ENCODE data around the gene ZBTB40. TPM values are rescaled to one million over a fixed set of nuclear protein-coding genes. Genes with fewer than 3 reads are reported as not detected.

Gene ZBTB40
- total and polyA plus RNA-seq, 9 donors = 8.3 to 26.0 (median 19.1) TPM

GRCh38 chr1:22450351-22451021 lies 1.2 kb upstream of the ZBTB40 start:
- Histone ChIP-seq H3K27ac (peak overlapping the region in 1 of 2 donors; percentile 93), H3K27me3 (no peaks in the 10 kb centered on the region)

GRCh38 chr1:22452481-22452957 lies 868 bp downstream of the ZBTB40 start:
- no peaks in the 10 kb centered on the region for H3K27me3 ChIP-seq
- H3K4me3 ChIP-seq = peak overlapping the region; percentile 86
- TF ChIP-seq EP300 (IDR thresholded peaks at IDR 0.05) (no peak), POLR2A (IDR thresholded peaks at IDR 0.05) (no peak), CTCF (IDR thresholded peaks at IDR 0.05) (no peak)
- H3K4me1 ChIP-seq (ENCODE audit: insufficient read depth) = peaks cover 8% of the 10 kb centered on the region
- intact Hi-C loops (cut with DNase I) = no loop called here
- peak overlapping the region; percentile 87 to 93 for H3K27ac ChIP-seq
- WGBS, 3 donors = 0 to 4% (median 1%) methylated on average over 12 of the region's 12 CpGs
- peak in 3 of 5 donors; percentile 43 to 53 (median 44) for DNase-seq
- no peaks in the 10 kb centered on the region for H3K9me3 ChIP-seq
- no peaks in the 10 kb centered on the region for H3K36me3 ChIP-seq

More at GRCh38 chr1:22450351-22451021, 1.2 kb upstream of the ZBTB40 start:
- Histone ChIP-seq H3K4me3 (no peak overlapping the region), H3K36me3 (no peaks in the 10 kb centered on the region), H3K4me1 (ENCODE audit: insufficient read depth) (peaks cover 5% of the 10 kb centered on the region), H3K9me3 (no peaks in the 10 kb centered on the region)
- 79 to 84% (median 84%) methylated on average over 12 of the region's 12 CpGs for WGBS, 3 donors
- no peak for DNase-seq
- TF ChIP-seq CTCF (IDR thresholded peaks at IDR 0.05) (no peak), EP300 (IDR thresholded peaks at IDR 0.05) (no peak), POLR2A (IDR thresholded peaks at IDR 0.05) (no peak)
- intact Hi-C loops (cut with DNase I) = no loop called here

- H3K4me1 ChIP-seq (ENCODE audit: insufficient read depth) = peaks cover 8% of the 10 kb centered on the region
- H3K4me3 ChIP-seq = no peak overlapping the region
- intact Hi-C loops (cut with DNase I) = no loop called here
- no peaks in the 10 kb centered on the region for H3K27me3 ChIP-seq
- WGBS, 3 donors = 76 to 83% (median 76%) methylated on average over 2 of the region's 2 CpGs
- H3K36me3 ChIP-seq = no peaks in the 10 kb centered on the region
- no peak for DNase-seq
- no peak for TF ChIP-seq POLR2A (IDR thresholded peaks at IDR 0.05)
- TF ChIP-seq CTCF (IDR thresholded peaks at IDR 0.05) = no peak
- no peak for TF ChIP-seq EP300 (IDR thresholded peaks at IDR 0.05)
- no peak overlapping the region for H3K27ac ChIP-seq
- H3K9me3 ChIP-seq = no peaks in the 10 kb centered on the region
Observed at GRCh38 chr1:22453181-22453580, 1.5 kb downstream of the ZBTB40 start.

- no peaks in the 10 kb centered on the region for H3K27me3 ChIP-seq
- no peak for DNase-seq
- peak overlapping the region in 1 of 2 donors; percentile 22 for H3K27ac ChIP-seq
- WGBS, 3 donors = 20 to 31% (median 21%) methylated on average over 4 of the region's 4 CpGs
- intact Hi-C loops (cut with DNase I) = no loop called here
- TF ChIP-seq POLR2A (IDR thresholded peaks at IDR 0.05) = no peak
- TF ChIP-seq EP300 (IDR thresholded peaks at IDR 0.05) = no peak
- no peaks in the 10 kb centered on the region for H3K9me3 ChIP-seq
- no peaks in the 10 kb centered on the region for H3K36me3 ChIP-seq
- H3K4me1 ChIP-seq (ENCODE audit: insufficient read depth) = peaks cover 9% of the 10 kb centered on the region
- H3K4me3 ChIP-seq = no peak overlapping the region
Observed at GRCh38 chr1:22454476-22455056, 2.9 kb downstream of the ZBTB40 start.

- H3K27ac ChIP-seq = no peak overlapping the region
- DNase-seq = peak in 3 of 5 donors; percentile 44 to 53 (median 51)
- H3K4me1 ChIP-seq (ENCODE audit: insufficient read depth) = peaks cover 9% of the 10 kb centered on the region
- H3K9me3 ChIP-seq = no peaks in the 10 kb centered on the region
- H3K4me3 ChIP-seq = no peak overlapping the region
- H3K27me3 ChIP-seq = no peaks in the 10 kb centered on the region
- H3K36me3 ChIP-seq = no peaks in the 10 kb centered on the region
- 0 to 6% (median 5%) methylated on average over 3 of the region's 3 CpGs for WGBS, 3 donors
- TF ChIP-seq POLR2A (IDR thresholded peaks at IDR 0.05) (no peak), EP300 (IDR thresholded peaks at IDR 0.05) (no peak), CTCF (IDR thresholded peaks at IDR 0.05) (no peak)
- intact Hi-C loops (cut with DNase I) = no loop called here
Observed at GRCh38 chr1:22457345-22457744, 5.7 kb downstream of the ZBTB40 start.

All from ovary (tissue), 9 donors.